HG03565 (cell line): ENCODE measurements around the gene TMEM26.

Experiments used
- ATAC-seq: cut with Tn5 transposase; IDR thresholded peaks from one replicate; pipeline ENCODE4 v1.9.1; 2021; ENCODE audit warnings: mild to moderate bottlenecking, moderate library complexity; ENCODE audit not compliant: unreplicated experiment

TMEM26 gene

DNA sequence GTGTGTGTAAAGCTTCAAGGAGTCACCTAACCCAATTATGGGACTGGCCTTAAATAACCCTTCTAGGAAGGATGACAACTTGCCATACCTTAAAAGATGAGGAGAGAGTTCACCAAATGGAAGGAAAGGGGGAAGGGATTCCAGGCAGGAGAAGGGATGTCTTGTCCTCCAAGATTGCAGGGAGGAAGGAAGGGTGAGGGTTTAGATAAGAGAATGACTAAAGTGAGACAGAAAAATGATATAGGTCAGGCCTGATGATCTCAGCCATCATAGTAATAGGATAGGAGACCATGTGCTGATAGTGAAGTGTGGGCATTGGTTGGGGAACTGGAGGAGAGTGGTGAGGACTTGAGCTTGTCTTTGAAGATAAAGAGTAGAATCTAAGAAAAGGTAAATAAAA, 7.7 kb upstream of the TMEM26 start:
- ATAC-seq, result no peak

DNA sequence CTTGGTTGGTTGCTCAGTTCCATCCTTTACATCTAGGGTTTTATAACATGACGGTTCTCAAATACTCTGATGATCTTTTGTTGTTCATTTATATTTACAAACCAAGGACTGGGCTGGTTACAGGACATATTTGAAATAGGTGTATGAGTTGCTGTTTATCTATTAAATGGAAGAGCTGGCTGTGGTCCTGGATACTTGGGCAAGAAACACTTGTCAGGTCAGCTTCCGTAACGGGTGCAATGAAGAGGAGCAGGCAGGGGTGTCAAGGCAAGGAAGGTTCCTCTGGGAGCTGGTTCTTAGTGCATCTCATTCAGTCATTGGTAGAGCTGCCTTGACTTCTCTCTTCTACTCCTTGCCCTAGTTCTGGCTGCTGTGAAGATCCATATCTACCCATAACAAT, 4.8 kb upstream of the TMEM26 start:
- no peak for ATAC-seq

DNA sequence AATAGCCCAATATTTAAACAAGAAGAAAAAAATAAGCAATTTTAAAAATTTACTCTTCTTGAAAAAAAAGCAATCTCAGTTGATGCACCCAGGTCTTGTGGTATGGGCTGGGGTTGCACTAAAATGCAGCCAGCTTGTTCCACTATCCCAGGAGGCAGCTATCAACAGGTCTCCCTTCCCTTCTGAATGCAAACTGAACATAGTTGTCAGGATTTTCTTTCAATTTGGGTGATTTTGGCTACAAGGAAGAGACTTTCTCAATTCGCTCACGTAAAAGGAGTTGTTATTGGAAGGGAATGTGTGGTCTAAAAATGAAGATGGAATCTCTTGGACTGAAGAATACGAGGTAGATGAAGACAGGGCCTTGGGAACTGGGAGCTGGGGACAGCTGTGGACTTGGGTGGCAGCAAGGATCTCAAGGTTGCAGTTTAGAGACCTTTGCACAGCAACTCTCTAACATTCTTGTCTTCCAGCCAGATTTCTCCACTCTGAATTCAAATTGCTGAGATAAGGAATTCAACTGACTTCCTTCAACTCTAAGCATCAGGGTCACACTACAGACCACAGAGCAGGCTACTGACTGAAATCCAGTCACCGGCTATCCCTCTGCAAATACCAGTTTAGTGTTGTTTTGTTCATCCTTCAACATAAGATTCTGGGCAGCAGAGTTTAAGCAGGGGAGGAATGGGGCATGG, 3.1 kb upstream of the TMEM26 start:
- no peak for ATAC-seq

DNA sequence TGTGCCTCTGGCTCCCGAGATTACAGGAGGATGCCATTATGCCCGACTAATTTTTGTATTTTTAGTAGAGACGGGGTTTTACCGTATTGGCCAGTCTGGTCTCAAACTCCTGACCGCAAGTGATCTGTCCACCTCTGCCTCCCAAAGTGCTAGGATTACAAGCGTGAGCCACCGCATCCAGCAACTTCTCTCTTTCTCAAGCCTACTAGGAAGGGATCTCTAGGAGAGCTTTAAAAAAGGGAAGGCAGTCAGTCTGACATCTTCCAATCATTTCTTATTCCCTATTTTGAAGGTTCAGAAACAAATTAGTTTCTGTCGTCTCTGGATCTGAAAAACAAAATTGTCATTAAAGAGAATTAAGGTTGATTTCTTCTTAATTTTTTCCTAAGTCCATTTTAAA, 2.5 kb upstream of the TMEM26 start:
- ATAC-seq, result no peak

DNA sequence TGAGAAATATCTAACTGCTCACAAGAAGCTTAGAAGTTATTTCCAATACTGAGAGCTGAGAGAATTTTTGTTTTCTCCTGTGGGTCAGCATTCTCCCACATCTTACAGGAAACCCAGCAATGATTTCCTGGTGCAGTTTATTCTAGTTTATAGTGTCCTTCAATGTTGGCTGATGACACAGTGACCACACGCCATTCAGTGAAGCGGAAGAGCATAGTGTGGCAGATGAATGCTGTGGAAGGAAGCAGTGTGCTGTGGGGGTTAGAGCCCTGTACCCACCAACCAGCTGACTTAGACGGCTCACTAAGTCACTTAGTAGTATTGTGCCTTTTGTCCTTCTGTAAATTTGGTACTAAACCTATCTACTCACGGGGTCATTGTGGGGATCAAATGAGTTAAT, 1.4 kb upstream of the TMEM26 start:
- no peak for ATAC-seq

DNA sequence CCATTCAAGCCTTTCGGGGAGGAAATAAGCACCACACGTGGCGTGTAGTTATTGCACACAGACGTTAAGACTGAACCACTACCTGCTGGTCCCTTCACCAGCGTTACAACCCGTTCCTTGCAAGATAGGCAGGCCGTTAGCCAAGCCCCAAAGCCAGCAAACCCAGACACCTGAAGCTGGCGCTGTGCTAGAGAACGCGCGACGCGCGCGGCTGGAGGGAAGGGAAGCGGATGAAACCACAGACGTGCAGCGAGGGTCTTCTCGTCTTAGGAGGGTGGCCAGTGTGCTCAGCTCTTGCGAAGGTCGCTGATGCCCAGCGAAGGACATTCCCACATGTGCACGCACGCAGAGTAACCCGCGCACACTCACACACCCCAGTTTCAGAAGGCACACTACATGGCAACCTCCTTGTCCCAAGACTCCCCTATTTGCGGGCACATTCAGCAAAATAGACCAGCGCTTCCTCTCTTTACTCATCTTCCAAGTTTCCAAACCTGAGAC, 980 bp downstream of the TMEM26 start:
- no peak for ATAC-seq

DNA sequence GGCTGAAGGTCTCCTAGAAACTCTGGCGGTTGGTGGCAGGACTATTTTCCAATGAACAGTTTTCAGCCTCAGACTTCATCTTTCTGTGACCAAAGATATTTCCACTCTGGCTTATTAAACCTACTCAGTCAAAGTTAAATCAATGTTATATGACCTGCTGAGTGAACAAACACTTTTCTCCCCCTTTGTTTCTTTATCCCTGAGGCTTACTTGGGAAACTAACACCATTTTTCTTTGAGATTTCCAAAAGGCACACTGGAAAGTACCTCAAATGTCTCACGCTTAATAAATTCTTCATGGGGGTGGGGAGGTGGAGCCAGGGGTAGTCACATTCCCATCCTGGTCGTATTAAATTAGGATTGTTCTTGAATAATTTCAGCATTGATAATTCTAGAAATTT, 1.8 kb downstream of the TMEM26 start:
- no peak for ATAC-seq

DNA sequence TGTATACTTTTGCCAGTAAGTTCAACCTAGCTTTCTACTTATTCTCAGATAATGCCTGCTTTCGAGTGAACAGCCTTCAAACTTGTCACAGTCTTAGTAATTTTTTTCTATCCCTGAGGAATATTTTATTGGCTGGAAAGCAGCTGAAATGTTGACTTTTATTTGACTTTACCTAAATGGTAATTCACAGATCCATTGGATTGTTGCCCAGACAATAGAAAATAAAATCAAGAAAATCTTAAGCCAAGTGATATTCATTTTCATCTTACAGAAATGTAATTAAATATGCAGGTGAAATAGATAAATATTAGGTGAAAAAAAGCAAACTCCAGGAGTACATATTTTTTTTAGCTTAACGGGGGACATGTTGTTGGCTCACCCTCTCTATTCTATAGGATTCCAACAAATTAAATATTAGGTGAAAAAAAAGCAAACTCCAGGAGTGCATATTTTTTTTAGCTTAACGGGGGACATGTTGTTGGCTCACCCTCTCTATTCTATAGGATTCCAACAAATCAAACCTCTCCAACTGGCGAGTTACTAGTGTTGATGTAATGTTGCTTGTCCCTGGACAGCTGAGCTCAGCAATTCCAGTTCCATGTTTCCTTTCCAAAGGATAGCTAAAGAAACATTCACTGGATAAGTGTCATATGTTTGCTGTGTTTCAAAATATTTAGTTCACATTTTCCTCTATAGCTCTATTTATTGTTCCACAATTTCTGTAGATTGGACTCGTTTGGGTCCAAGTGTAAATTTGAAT, 4.2 kb downstream of the TMEM26 start:
- ATAC-seq, result no peak

DNA sequence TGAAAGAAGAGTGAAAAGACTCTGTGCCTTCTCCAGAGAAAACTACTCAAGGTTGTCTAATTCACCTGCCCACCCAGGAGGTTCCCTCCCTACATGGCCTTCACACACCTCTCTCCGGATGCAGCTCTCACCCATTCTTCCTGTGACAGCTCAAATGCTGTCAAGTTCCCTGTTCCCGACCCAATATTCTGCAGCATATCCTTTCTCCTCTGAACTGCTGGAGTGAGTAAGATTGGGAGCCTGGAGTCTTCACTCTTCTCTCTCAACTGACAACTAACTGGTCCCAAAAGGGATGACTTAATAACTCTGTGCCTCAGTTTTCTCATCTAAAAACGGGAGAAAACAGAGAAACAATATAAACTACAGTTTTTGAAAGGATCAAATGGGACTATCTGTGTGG, 5.1 kb downstream of the TMEM26 start:
- no peak for ATAC-seq

DNA sequence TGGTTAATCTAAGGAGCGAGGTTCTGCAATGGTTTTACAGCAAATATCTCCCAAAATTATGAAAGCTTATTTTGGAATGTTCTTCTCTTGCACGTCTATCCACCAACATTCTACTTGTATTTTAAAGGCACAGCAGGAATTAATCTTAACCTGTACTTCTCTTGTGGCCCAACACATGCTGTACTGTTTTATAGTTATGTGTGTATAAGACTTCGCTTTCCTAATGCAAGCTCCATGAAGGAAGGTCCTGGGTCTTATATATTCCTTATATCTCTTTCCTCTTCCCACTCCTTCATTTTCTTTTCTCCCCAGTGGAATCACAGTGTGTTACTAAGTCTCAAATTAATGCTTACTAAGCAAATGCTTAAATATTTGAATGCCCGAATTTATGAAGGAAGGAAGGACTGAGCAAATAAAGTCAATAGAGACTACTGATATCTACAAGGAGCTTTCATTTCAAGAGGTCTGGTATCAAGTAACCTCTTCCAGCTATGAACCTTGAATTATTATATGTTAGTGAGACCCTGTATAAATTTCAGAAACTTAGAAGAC, 14.0 kb downstream of the TMEM26 start:
- no peak for ATAC-seq

DNA sequence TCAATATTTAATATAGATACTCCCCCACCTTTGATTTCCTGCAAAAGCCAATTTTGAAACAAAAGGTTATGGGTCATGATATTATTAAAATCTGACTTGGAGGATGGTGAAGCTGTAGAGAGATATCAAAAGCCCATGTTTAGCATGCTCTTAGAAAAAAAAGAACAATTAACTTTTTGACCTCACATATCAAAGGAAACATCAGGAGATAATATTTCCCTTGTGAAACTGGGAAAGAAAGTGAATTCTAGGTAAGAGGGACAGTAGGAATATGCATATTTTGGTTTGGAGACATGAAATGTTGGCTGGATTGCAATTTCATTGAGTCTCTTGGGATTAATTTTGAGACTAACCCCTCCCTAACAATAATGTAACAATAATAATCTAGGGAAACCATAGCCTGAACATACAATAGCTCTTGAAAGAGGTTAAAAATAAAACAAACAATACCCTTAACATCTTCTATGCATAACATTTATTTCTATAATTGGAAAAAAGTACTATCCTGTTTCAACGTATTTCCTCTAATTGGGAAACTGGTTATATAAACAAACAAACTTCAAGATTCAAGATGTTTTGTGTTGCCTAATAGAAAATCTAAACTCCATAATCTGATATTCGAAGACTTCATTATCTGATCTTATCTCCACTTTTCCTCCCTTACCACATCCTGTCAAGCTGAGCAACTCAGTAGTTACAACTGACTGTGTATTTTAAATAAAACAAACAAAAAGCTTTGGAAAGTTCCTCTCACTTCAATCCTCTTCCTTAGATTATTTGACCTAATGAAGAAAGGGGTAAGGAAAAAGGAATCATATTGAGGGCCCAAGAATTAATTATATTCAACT, 14.8 kb downstream of the TMEM26 start:
- ATAC-seq, result no peak

DNA sequence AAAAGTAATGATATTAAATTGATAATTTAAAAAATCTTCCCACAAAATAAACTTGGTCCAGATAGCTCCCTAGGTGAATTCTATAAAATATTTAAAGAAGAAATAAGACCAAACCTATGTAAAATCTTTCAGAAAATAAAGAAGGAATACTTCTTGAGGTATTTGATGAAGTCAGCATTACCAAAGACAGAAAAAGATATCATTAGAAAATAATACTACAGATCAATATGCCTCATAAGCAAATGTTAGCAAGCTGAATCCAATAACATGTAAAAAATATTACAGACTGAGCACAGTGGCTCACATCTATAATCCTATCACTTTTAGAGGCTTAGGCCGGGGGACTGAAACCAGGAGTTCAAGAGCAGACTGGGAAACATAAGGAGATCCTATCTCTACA, 30.0 kb downstream of the TMEM26 start:
- ATAC-seq, result no peak

DNA sequence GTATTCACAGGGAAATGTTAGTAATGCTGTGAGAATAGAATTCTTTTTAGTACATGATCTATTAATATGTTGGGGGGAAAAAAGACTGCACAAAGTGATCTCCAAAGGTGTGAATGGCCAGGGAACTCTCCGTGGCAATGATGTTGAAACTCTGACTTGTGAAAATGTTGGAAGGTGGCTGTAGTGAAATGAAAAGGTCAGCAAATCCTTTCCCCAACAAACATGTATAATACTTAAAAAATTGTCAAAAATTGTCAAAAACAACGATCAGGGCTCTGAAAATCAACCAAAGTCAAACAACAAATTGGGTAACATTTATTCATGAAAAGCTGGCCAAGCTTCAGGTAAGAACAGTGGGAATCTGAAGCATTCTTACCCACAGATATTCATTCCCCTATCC, 35.5 kb downstream of the TMEM26 start:
- ATAC-seq, result no peak

DNA sequence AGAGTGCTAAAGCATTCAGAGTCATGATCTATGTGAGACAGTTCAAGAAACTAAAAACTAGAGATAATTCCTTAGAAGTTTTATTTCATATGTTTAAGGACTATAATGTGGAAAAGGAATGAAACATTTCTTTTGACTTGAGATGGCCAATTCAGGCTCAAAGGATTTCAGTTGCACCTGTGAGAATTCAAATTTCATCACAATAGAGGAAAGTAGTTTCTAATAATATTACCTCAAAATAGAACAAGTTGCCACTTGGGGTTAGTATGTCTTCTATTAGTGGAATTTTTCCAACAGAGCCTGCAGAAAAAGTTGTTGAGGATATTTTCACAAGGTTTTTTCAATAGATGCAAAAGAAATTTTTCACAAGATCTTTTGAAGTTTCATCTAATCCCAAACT, 37.4 kb downstream of the TMEM26 start:
- ATAC-seq, result no peak

DNA sequence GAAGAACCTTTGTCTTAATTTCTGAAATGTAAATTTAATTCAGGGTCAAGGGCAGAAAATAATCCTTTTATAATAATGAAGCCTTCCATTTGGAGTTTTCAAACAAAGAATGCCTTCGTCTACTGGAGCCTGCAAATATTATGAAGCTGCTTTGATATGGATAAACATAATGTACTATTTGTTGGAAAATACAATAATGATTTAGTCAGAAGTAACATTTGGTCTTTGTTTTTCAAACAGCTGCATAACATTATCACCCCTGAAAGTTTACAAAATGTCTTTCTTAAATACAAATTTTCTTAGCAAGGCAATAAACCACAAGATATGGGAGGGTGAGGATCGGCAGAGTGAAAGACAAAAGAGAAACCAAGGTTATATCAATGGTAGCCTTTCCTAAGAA, 41.5 kb downstream of the TMEM26 start:
- no peak for ATAC-seq

DNA sequence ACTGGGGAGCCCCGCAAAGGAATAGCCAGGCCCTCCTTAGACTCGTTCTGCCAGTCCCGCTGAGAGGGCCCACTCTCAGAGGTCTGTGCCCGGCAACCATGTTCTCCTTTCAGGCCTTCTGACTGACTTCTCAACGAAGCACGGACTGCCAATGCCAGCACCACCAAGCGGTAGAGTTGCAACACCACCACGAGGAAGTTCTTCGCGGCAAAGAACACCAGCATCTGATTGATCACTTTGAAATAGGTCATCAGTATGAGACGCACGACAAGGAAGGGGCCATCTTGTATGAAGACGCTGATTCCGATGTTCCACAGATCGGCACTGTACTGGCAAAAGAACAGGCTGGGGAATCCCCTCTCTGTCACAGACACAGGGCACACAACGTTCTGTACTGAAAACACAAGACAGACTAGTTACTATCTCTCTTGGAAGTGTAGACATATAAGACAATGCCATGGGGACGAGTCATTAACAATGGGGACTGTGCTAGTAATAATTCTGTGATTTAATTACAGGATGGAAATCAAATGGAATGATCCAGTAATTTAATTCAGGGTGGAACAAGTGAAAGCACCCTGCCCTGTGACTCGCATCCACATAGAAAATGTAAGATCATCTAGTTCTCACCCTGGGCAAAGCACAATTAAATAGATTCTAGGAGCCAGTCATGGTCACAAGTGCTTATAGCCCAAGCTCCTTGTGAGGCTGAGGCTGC, 42.7 kb downstream of the TMEM26 start:
- no peak for ATAC-seq

DNA sequence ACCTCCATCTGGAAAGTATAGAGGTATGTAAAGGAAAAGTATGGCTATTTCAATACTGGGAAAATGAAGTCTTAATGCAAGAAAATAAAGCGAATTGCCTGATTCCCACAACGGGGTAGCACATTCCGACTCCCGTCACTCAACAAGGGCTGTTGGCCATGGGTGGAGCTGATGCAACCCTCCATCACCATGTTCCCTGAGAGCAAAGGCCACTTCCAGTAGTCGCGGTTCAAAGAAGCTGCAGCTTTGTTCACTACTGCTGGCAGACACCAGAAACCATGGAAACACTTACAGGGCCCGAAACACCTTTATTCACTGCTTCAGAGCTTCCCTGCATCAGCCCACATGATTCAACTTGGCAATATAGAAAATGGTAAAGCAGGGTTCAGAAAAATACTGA, 44.0 kb downstream of the TMEM26 start:
- no peak for ATAC-seq

DNA sequence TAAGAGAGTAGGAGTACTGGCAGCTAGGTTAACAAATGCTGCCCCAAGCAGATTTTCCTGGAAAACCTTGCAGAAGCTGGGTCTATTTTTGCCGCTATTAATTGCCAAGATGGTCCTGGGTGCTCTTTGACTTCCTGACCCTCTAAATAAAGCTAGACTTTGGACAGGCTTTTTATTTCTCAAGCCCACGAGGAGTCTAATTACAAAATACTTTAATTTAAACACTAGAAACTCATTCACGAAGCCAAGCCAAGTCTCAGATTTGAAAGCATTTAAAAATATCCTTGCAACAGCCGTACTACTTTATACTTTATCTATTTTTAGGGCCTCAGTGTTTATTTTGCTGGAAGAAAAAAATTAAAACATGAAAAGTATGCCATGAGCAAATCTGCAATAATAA, 45.1 kb downstream of the TMEM26 start:
- ATAC-seq, result no peak

DNA sequence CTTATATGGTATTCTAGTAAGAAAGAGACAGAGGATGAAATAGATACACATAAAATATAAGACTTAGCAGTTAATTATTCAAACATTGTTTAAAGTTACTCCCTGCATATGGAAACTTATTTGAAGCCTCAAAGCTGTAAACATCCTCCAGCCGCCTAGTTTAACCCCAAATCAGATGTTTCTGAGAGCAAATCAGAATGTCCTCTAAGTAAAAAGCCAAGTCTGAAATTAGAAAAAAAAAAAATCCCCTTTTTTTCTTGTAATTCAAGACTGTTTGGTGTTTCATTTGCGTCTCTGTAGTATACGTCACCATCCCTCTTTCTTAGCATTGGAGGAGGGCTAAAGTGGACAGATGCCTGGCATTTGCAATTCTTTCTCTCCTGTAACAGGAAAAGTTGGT, 46.4 kb downstream of the TMEM26 start:
- no peak for ATAC-seq

DNA sequence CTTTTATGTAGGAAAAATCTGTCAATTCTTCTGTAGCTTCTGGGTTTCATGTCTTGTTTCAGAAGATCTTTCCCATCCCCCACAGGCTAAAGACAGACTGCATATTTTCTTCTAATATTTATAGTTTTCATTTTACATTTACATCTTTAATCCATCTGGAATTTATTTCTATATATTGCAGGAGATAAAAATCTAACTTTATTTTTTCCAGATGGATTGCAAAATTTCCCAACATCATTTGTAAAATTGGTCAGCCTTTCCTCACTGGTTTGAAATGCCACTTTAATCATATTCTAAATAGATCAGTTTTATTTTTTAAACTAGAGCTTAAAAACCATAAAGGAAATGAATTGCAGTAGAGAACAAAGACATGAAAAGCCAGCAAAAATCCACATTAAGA, 46.9 kb downstream of the TMEM26 start:
- ATAC-seq, result no peak

DNA sequence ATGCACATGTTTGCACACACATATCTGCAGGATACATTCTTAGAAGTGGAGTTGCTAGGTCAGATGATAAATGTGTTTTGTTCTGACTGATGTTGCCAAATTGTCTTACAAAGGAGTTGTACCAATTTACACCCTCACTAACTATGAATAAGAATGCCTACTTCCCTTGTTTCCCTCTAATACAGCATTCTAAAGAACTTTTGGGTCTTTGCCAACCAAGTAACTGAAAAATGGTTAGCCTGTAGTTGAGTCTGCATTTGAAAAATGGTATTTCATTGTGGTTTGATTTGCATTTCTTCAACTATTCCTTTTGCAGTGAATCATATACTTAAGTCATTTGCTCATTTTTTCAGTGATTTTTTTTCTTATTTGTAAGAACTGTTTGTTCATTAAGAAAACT, 48.4 kb downstream of the TMEM26 start:
- ATAC-seq, result no peak
